Measurements from ENCODE around the gene YJU2.
A peak's percentile ranks its signal among the peaks of the same experiment; 100 is the strongest.
"Not testable (repeated sequence)": the region's sequence is repeated elsewhere in the genome, so short reads cannot be mapped to it uniquely, and the experiment has no call there.

Gene YJU2

GRCh38 chr19:4246767-4247593 lies at the start of gene YJU2:
YJU2 (plus strand) TSS chr19:4247080; CDS start chr19:4247147, 67 bp downstream.
- ATAC-seq: peak; percentile 91 to 93

- no peak for ATAC-seq
These were observed 49.7 kb upstream of the YJU2 start for GRCh38 chr19:4197228-4197624.

- no peak for ATAC-seq
These were observed 49.0 kb upstream of the YJU2 start for GRCh38 chr19:4197625-4198466.

- ATAC-seq: no peak
These were observed 48.3 kb upstream of the YJU2 start for GRCh38 chr19:4198467-4199126.

GRCh38 chr19:4199699-4200293 lies 47.1 kb upstream of the YJU2 start:
- no peak for ATAC-seq

GRCh38 chr19:4200940-4201542 lies 45.8 kb upstream of the YJU2 start:
- no peak for ATAC-seq

GRCh38 chr19:4201798-4202197 lies 45.1 kb upstream of the YJU2 start:
- no peak for ATAC-seq

- ATAC-seq: no peak
These were observed 39.9 kb upstream of the YJU2 start for GRCh38 chr19:4206818-4207484.

GRCh38 chr19:4208385-4209094 lies 38.3 kb upstream of the YJU2 start:
- no peak for ATAC-seq

GRCh38 chr19:4210166-4210731 lies 36.6 kb upstream of the YJU2 start:
- ATAC-seq: no peak

GRCh38 chr19:4213116-4213515 lies 33.8 kb upstream of the YJU2 start:
- no peak for ATAC-seq

- no peak for ATAC-seq
These were observed 31.1 kb upstream of the YJU2 start for GRCh38 chr19:4215807-4216206.

GRCh38 chr19:4216846-4217245 lies 30.0 kb upstream of the YJU2 start:
- no peak for ATAC-seq

- no peak for ATAC-seq
These were observed 29.2 kb upstream of the YJU2 start for GRCh38 chr19:4217429-4218264.

GRCh38 chr19:4218523-4218922 lies 28.4 kb upstream of the YJU2 start:
- ATAC-seq: not testable (repeated sequence)

- ATAC-seq: no peak
These were observed 26.7 kb upstream of the YJU2 start for GRCh38 chr19:4220188-4220587.

- no peak for ATAC-seq
These were observed 22.4 kb upstream of the YJU2 start for GRCh38 chr19:4224470-4224869.

- no peak for ATAC-seq
These were observed 21.0 kb upstream of the YJU2 start for GRCh38 chr19:4225885-4226284.

GRCh38 chr19:4227771-4228170 lies 19.1 kb upstream of the YJU2 start:
- ATAC-seq: no peak

GRCh38 chr19:4228765-4229178 lies 18.1 kb upstream of the YJU2 start:
- ATAC-seq: no peak
